Stimulated activated CD4-positive, alpha-beta T cell treated with anti-CD3 and anti-CD28 coated beads, Interleukin-12 subunit alpha, Interleukin-12 subunit beta, amount 100 ng/mL, for 24 hours (primary cell): Measurements from ENCODE around the gene DYNC1LI2.

ENCODE experiments used
- DNase-seq, 2 experiments: peaks; one replicate each; pipeline ENCODE4 v3.0.0-alpha.2; 2020; ENCODE audit warnings: low read depth in 2 of 2

DYNC1LI2 gene

DNA sequence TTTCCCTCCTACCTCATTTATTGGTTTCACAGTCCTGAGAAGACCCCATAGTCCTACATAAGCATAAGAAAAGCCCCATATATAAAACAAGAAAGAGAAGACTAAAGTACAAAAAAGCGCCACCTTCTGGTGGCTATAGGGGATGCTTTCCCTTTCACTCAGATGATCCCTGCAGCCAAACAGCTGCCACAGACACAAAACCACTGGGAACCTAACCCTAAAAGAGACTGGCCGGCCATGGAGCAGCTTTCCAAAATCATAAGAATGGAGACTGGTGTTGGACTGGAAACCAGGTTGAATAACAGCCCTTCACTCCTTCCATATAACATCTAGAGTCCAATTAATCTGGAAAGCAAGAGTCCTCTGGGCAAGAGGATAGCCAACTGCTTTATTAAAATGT lies 11.4 kb downstream of the DYNC1LI2 start:
- no peak for DNase-seq

DNA sequence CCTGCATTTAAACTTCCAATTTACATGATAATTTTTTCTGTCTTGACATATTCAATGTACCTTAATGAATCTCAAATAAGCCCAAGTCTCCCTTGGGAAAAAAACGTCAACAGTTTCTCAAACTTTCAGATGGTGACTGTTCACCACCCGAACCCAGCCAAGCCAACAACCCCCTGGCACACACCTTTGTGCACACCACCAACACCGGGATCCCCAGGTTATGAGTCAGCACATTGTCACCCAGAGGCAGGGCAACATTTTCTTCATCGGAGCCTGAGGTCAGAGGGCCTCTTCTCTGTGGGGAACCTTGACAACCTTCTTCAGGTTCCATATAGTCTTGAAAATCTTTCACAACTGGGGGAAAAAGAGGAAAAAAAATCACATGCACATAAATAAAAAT lies 15.5 kb downstream of the DYNC1LI2 start:
- DNase-seq, result no peak

DNA sequence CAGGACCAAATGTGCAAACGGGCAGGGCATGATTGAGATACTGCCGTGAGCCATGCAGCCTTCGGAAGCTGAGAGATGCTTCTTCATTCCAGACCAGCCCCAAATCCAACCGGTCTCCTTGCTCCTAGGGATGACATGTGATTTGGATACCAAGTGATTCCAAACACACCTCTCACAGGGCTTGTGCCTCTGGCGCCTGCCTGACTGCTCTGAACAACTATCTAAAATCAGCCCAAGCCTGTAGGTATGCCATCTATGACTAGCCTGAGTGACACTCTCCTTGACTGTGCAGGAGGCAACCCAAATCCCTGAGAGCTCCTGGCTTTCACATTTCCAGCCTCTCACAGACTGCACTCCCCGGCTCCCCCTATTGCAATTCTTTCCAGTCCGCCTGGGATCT lies 20.3 kb downstream of the DYNC1LI2 start:
- DNase-seq, result no peak

DNA sequence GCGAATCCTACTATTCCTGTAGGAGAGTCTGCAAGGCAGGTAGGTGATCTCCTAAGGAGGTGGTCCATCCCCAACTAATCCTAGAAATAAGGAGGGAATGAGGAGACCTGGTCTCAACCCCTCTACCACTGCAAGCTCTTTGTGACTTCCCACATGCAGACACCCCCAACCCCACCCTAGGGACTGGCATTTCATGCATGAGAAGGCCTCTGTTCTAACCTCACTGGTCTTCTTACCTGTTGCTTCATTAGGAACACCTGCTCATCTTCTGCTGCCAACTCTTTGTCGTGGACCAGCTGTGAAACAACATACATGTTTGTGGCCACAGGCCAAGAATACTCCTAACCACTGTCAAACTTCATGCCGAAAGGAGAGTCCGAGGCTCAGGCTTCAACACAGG lies 22.6 kb downstream of the DYNC1LI2 start:
- DNase-seq, result no peak

DNA sequence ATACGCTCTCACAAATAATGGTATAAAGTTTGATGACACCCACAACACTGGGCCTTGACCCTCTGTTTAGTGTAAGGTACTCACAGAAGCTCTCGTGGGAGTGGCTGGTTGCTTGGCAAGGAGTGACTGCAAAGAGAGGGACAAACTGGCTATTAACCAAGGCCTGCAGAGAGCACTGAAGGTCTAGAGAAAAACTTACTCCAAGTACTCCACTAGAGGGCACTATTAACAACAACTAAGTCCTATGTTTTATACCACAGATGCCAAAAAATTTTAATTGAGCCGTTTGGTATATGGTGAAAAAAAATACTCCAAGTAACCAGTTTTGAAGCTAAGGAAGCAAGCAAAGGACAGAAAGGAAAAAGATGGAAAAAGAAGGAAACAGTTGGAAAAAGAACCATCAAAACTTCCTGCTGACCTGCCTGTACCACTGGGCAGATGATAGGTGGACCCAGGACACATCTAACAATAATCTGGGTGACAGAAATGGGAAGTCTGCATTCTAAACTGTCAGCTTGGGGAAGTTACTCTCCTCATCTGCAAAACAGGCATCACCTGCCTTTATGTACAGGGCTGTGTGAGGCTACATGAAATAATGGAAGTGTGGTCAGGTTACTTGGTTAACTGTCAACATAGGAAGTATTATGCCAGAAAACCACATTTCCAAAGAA lies 23.2 kb downstream of the DYNC1LI2 start:
- DNase-seq, result no peak

DNA sequence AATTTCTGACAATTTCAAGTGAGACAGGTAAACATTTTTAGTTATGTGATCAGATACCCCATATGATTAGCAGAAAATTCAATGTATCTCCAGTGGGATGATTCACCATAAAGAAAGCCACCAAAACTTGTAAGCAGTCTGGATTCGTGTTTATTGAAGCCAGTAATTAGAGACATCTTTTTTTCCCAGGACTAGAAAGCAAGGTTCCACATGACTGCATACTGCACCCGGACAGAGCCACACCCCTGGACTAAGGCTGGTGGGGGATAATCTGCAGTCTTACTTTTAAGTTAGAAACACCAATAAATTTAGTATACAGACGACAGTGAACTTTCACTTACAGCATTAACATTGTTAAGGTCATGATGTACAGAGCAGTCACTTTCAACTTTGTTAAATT lies 30.6 kb downstream of the DYNC1LI2 start:
- DNase-seq, result no peak

DNA sequence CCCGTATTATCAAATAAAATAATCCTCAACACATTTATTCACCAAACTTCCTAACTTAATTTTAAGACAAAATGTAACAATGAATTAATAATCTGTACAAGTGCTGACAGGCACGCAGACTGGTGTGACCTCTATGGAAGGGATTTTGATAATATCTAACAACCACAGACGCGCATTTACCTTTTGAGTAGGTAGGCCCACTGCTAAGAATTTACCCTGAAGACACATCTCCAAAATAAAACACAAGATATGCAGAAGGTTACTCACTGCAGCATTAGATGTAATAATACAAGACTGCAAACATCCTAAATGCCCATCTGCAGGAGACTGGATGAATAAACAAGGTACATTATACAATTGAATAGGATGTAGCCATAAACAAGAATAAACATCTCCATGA lies 32.2 kb downstream of the DYNC1LI2 start:
- no peak for DNase-seq

DNA sequence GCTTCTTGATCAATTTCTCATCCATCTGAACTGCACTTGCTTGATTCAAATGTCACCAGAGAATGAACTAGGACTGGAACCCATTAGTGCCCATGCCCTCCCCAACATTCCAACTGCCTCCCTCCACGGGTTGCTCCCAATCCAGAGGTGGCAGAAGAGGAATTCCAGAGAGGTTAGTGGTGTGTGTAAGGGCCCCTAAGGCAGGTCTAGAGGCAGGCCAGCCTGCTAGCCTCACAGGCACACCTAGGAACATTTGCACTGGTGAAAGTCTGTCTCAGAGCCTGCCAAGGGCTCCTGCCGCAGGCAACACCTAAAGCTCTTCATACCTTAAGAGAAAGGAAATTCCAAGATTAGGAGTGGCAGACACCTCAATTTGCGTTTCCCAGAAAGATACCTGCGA lies 33.6 kb downstream of the DYNC1LI2 start:
- no peak for DNase-seq

DNA sequence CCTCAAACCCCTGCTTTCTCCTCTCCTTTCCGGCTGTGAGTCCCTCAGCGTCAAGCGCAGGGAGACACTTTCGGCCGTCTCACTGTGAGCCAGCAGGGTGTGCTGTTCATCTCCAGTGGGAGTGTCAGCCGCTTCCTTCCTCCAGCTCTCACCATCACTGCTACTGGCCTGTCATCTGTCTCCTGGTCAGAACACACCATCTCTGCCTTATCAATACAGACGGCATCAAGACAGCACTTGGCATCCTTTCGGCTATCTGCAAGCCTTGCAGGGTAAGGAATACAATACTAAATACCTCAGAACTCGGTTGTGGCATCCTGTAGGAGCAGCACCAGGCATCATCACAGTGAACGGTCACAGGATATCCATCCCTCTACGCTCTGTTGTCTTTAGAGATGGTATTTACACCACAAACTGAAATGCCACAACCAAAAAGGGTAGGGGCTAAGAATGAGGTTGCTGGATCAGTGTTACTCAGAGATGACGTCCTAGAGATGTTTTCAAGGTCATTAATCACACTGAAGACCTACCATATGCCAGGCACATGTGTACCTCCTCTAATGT lies 34.2 kb downstream of the DYNC1LI2 start:
- no peak for DNase-seq

DNA sequence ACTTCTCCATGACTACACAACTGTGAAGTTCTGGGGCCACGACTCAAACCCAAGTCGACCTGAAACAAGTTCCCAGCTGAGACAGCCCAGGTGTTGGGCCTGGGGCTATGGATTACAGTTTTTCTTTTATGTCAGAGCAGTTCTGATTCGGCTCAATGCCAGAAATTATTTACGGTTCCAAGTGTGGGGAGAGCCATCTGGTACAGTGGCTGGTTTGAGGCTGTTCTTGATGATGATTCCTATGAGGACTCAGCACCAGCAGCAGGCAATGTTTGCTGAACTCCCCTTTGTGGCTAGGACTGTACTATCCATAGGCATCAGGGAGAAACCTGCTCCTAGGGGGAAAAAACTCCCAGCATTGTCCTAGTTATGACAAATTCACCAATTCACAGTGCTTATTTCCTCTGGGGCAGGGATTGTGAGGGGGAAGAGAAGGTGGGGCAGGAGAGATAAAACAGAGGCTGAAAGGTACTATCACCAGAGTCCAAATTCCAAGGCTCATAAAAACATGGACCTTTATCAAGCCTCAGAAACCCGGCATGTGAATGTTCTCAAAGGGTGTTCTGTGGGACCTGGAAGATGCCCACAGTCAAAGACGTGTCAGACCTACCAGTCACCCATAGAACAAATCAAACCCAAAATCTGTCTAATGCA lies 36.6 kb downstream of the DYNC1LI2 start:
- no peak for DNase-seq

DNA sequence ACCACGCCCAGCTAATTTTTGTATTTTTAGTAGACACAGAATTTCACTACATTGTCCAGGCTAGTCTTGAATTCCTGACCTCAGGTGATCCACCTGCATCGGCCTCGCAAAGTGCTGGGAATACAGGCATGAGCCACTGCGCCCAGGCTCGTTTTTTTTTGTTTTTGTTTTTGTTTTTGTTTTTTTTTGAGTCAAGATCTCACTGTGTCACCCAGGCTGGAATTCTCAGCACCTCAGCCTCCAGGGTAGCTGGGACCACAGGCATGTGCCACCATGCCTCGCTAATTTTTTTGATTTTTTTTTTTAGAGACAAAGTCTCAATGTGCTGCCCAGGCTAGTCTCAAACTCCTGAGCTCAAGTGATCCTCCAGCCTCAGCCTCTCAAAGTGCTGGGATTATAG lies 37.3 kb downstream of the DYNC1LI2 start:
- no peak for DNase-seq

DNA sequence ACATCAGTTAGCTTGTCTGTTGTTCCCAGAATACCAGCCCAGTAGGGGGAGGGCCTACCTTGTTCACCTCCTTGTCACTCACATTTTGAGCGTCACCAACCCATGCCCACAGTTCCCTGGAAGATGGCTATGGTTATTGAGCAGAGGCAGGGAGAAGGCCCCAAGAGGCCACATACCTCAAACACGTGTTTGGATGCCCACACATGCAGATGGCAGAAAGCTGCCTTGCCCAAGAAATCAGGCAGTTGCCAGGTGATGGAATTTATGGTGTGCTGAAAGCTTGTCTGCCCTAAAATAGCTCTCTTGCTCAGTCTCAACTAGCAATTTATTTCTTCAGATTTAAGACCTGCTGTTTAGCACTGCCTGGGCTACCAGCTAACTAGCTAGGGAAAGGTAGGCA lies 38.3 kb downstream of the DYNC1LI2 start:
- DNase-seq, result no peak

DNA sequence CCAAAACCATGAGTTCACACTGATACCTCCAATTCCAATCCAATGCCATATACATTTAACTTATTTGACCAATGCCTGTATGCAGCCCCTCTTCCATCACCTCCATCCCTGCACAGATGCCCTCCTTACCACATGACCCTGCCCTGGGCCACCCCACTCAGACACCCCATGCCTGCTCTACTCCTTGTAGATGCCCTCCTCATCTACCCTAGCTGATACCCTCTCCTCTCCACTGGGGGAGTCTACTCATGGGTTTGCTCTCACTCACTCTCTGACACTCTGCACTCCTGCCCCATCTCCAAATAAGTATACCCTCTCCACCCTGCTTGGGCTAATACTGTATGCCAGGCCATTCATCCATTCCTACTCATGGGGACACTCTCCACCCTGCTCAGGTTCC lies 38.9 kb downstream of the DYNC1LI2 start:
- no peak for DNase-seq

DNA sequence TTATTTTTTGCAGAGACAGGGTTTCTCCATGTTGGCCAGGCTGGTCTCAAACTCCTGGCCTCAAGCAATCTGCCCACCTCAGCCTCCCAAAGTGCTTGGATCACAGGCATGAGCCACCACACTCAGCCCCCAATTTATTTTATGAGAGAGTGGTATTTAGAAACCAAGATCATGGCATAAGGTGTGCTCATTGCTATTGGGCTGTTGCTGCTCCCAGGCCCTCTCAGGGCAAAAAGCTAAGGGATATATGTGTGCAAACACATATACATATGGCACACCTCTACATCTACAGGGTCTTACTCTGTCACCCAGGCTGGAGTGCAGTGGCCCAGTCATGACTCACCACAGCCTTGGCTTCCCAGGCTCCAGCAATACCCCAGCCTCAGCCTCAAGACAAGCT lies 39.8 kb downstream of the DYNC1LI2 start:
- DNase-seq, result no peak

DNA sequence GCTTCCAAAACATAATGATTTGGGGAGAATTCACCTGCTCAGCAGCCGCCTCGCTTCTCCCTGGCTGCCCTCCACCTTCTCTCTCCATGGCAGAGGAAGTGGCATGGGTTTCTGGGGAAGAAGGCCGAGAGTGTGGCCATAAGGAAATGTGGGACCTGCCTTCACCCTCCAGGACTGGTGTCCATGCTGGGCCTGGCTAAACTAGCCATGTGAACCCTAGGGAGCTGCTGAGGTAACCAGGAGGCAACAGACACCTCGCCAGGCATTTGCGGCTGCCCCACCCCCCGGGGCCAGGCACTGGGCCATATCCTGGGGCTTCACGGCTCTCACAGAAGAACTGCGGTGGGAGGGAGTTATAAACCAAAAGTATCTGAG lies 44.9 kb downstream of the DYNC1LI2 start:
- no peak for DNase-seq

DNA sequence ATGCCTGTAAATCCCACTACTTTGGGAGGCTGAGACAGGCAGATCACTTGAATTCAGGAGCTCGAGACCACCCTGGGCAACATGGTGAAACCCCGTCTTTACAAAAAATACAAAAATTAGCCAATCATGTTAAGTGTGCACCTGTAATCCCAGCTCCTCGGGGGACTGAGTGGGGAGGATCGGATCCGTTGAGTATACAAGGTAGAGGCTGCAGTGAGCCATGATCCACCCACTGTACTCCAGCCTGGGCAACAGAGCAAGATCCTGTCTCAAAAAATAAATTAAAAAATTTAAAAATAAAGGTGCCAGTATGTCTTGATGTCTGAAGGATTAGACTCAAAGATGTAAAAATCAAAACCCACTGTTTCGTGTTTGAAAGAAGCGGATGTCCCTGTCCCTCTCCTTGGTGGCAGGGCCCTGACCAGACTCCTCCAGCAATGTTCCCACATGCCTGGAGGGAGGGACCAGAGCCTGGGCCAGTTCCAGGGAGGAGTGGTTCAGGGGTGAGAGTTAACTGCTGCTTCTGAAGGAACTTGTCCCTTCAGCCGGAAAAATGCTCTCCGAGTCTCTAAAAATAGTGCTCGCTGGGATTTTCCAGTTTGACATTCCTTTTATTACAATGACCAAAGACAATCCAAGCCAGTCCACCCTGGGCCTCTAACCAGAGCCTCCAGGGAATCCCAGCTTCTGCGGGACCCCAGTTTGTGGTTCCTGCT lies 45.5 kb downstream of the DYNC1LI2 start:
- no peak for DNase-seq

DNA sequence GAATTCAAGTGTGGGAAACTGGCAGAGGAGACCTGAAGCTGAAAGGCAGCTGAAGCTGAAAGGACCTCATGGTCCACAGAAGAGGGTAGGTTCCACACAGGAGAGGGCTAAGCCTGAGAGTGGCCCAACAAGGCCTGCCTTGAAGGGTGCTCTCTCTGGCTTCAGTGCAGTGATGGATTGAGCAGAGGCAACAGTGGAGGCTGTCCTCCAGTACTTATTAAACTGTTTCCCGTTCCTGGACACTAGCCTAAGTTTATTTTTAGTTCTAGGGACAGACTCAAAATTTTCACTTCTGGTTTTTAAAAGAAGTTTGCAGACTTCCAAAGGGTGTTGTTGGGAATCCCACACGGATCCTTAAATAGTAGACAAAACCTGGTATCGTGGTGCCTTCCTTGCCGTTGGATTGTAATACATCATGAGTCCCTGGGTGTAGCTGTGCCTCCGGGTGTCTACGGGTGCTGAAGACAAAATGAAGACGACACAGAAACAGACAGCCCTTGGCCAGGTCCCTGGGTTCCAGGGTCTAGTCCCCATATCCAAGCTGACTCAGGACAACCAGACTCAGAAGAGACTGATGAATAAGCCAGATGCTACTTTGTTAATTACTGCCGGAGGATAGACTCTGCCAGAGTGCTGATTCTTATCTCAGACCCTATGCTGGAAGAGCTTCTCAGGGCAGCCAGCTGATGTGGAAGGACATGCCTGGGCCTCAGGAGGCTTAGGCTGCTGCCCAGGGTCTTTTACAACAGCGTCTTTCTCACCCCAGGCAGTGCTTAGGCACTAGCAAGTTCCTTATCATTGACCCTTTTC lies 47.8 kb downstream of the DYNC1LI2 start:
- DNase-seq, result no peak

DNA sequence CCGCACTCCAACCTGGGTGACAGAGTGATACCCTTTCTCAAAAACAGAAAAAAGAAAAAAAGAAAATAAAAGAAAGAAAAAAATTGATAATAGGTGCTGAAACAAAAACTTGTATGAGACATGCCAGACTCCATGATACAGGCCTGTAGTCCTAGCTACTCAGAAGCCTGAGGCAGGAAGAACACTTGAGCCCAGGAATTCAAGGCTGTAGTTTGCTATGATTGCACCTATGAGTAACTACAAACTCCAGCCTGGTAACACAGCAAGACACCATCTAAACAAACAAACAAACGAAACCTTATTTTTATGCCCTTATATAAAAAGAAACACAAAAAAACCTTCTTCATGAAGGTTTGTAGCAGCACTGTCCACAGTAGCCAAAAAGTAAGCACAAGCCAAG lies 49.9 kb downstream of the DYNC1LI2 start:
- no peak for DNase-seq

DNA sequence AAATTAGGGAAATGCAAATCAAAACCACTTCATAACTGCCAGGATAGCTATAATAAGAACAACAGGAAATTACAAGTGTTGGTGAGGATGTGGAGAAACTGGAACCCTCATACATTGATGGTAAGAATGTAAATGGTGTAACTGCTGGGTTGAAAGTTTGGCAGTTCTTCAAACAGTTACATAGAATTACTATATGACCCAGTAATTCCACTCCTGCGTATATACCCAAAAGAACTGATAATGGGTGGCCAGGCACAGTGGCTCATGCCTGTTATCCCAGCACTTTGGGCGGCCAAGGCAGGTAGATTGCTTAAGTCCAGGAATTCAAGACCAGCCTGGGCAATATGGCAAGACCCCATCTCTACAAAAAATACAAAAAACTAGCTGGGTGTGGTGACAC lies 50.4 kb downstream of the DYNC1LI2 start:
- DNase-seq, result no peak

DNA sequence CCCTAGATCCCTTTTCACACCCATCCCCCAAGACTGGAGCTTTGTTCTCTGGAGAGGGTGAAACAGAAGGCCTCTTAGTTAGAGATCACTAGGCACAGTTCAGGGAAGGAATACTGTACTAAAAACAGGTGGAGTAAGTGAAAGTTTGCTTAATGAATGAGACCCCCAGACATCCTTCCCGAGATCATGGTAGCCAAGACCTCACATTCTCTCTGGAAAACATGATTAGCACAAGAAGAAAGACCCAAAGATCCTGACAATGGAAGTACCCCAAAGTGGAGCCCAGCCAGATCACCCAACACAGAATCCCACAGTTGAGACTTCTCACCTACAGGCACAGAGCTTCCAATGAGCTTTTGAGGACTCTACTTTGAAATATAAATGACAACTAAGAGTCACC lies 51.5 kb downstream of the DYNC1LI2 start:
- DNase-seq, result no peak

DNA sequence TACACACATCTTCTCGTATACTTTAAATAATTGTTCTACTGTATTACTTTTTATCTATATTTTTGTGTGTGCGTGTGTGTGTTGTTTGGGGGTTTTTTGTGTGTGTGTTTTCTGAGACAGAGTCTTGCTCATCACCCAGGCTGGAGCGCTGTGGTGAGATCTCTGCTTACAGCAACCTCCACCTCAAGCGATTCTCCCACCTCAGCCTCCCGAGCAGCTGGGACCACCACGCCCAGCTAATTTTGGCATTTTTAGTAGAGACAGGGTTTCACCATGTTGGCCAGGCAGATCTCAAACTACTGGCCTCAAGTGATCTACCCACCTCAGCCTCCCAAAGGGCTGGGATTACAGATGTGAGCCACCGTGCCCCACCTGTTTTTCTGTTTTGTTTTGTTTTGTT lies 53.4 kb downstream of the DYNC1LI2 start:
- no peak for DNase-seq
